GM12878 (cell line): ENCODE measurements around the gene SLC6A17. TPM values are rescaled to one million over a fixed set of nuclear protein-coding genes. Genes with fewer than 3 reads are reported as not detected.

ENCODE experiments used
- ATAC-seq: fragments of 200-7000 bp; cut with Tn5 transposase; 3 replicates; pipeline ENCODE4 v1.9.1; 2020; ENCODE audit warnings: mild to moderate bottlenecking, moderate library complexity
- BruUV-seq: library from RNA; stranded (reverse); fragments of 400-500 nt; replicated peaks from 2 replicates; lab custom pipeline; 2021; lab: Mats Ljungman, UMichigan
- CTCF ChIA-PET: fragments of 300-600 bp; sonication (Branson Sonifier 250); formaldehyde crosslinking; extraction: SDS; loops from one replicate; lab custom pipeline; 2021; ENCODE audit warnings: inconsistent platforms; lab: Yijun Ruan, JAX
- POLR2A ChIA-PET: fragments of 350-600 bp; formaldehyde crosslinking; extraction: SDS; loops from one replicate; lab custom pipeline; 2021; ENCODE audit warnings: inconsistent platforms; lab: Charles Lee
- RAD21 ChIA-PET: fragments of 300-600 bp; sonication (Branson Sonifier 250); formaldehyde crosslinking; loops from one replicate; lab custom pipeline; 2023; ENCODE audit warnings: antibody characterized with exemption; ENCODE audit not compliant: unreplicated experiment; lab: Charles Lee
- SMC1A ChIA-PET: fragments of 300-600 bp; sonication (Branson Sonifier 250); formaldehyde crosslinking; loops from one replicate; lab custom pipeline; 2023; ENCODE audit not compliant: unreplicated experiment, uncharacterized antibody; lab: Charles Lee
- DNase-seq: peaks from one replicate; pipeline ENCODE4 v3.0.0-alpha.2; 2011; ENCODE audit warnings: low read depth, low spot score
- FAIRE-seq: peaks from 3 replicates; lab custom pipeline; 2011; peaks lifted over from hg19 to GRCh38; lab: Jason Lieb, UNC
- H2AFZ ChIP-seq: 2 replicates; pipeline ENCODE4 v1.6.0; 2011; ENCODE audit warnings: low read depth, low read length, control low read depth; ENCODE audit not compliant: control insufficient read depth
- H3K27ac ChIP-seq: 2 replicates; pipeline ENCODE4 v1.5.1; 2011; ENCODE audit warnings: control low read depth; ENCODE audit not compliant: control insufficient read depth, insufficient read depth
- H3K27me3 ChIP-seq, 2 experiments: replicated peaks in 1 of 2; 2 replicates each; pipeline versions ENCODE4 v1.6.0 to v1.6.1; 2011; ENCODE audit warnings: low read length in 1 of 2; ENCODE audit not compliant: control insufficient read depth in 2 of 2, insufficient read depth in 2 of 2
- H3K36me3 ChIP-seq, 2 experiments: 2 replicates each; pipeline ENCODE4 v1.5.1; 2011; ENCODE audit warnings: low read length in 1 of 2; ENCODE audit not compliant: control insufficient read depth in 2 of 2, insufficient read depth in 2 of 2
- H3K4me1 ChIP-seq: 2 replicates; pipeline ENCODE4 v1.6.1; 2011; ENCODE audit warnings: mild to moderate bottlenecking, low read length, moderate library complexity, mixed read lengths; ENCODE audit not compliant: control insufficient read depth, insufficient read depth
- H3K4me2 ChIP-seq: 2 replicates; pipeline ENCODE4 v1.6.0; 2011; ENCODE audit warnings: control low read depth; ENCODE audit not compliant: control insufficient read depth, insufficient read depth
- H3K4me3 ChIP-seq: fragments of 200-600 bp; sonication (generic); 2 replicates; pipeline ENCODE4 v1.5.1; 2016
- H3K79me2 ChIP-seq: 2 replicates; pipeline ENCODE4 v1.6.0; 2011; ENCODE audit warnings: low read length; ENCODE audit not compliant: control insufficient read depth, insufficient read depth
- H3K9ac ChIP-seq: 2 replicates; pipeline ENCODE4 v1.8.0; 2011; ENCODE audit warnings: low read length, control low read depth, mixed read lengths; ENCODE audit not compliant: control insufficient read depth, insufficient read depth
- H3K9me3 ChIP-seq: replicated peaks from 3 replicates; pipeline ENCODE4 v1.5.1; 2011; ENCODE audit warnings: mild to moderate bottlenecking, low read length; ENCODE audit not compliant: control insufficient read depth, insufficient read depth
- H4K20me1 ChIP-seq: 2 replicates; pipeline ENCODE4 v1.6.0; 2011; ENCODE audit not compliant: control insufficient read depth, insufficient read depth
- JUNB ChIP-seq: IDR thresholded peaks from 2 replicates; pipeline ENCODE4 v1.6.1; 2016; ENCODE audit warnings: antibody characterized with exemption, mild to moderate bottlenecking
- KDM1A ChIP-seq: fragments of 200-600 bp; sonication (generic); IDR thresholded peaks from 2 replicates; pipeline ENCODE4 v1.6.1; 2016; ENCODE audit warnings: borderline replicate concordance
- NR2C2 ChIP-seq: IDR thresholded peaks from 2 replicates; pipeline ENCODE4 v1.6.1; 2011; ENCODE audit warnings: borderline replicate concordance, low read depth; ENCODE audit not compliant: control insufficient read depth, insufficient read length
- RAD21 ChIP-seq: IDR thresholded peaks from 2 replicates; pipeline ENCODE4 v1.6.1; 2011; ENCODE audit warnings: mild to moderate bottlenecking, low read depth, low read length, moderate library complexity; ENCODE audit not compliant: insufficient read depth
- SREBF1 ChIP-seq: IDR thresholded peaks from 2 replicates; pipeline ENCODE4 v1.6.1; 2012; ENCODE audit warnings: mild to moderate bottlenecking, low read length
- TCF7 ChIP-seq: IDR thresholded peaks from 2 replicates; pipeline ENCODE4 v1.6.1; 2014; ENCODE audit warnings: antibody characterized with exemption, borderline replicate concordance
- YBX1 ChIP-seq: fragments of 450-650 bp; IDR thresholded peaks from 2 replicates; pipeline ENCODE4 v1.6.1; 2016; ENCODE audit warnings: antibody characterized with exemption
- ZNF24 ChIP-seq: fragments of 450-650 bp; IDR thresholded peaks from 2 replicates; pipeline ENCODE4 v1.6.1; 2017; ENCODE audit warnings: antibody characterized with exemption, mild to moderate bottlenecking
- WGBS: methylation state at CpG from one replicate; pipeline ENCODE4 v1.1.6; 2016; ENCODE audit warnings: low lambda C conversion rate; ENCODE audit not compliant: insufficient replicate concordance, insufficient coverage; ENCODE audit errors: missing lambda C conversion rate; 5-methylcytosine and 5-hydroxymethylcytosine counted together
- in situ Hi-C: fragments of 300-500 bp; cut with MboI; formaldehyde crosslinking; loops from 9 replicates; pipeline ENCODE4 v1.14.3; 2018; ENCODE audit warnings: mixed read lengths
- intact Hi-C: fragments of 100-400 bp; cut with micrococcal nuclease; formaldehyde crosslinking; loops from one replicate; pipeline ENCODE4 v1.14.2; 2022; ENCODE audit not compliant: unreplicated experiment
- polyA plus RNA-seq, 11 experiments: library from polyadenylated mRNA; depleted of rRNA in 4 of 11; unstranded in 6 of 11; stranded (reverse) in 5 of 11; fragments of >200 nt; fragmentation: Nextera tagmentation in 4 of 11; fragmentation: Illumina TruSeq in 1 of 11; extraction: Ambion mirVana in 4 of 11; extraction: Trizol in 1 of 11; gene quantifications; 1 replicate in 1 of 11; 2 replicates in 10 of 11; pipeline versions ENCODE4 v1.2.1 to v1.2.3, GENCODE V29; 2011 to 2016; ENCODE audit warnings: inconsistent platforms in 2 of 11, missing spikeins in 2 of 11, low read depth in 1 of 11
- total RNA-seq, 4 experiments: library from RNA; depleted of rRNA in 3 of 4; stranded (reverse); fragments of >200 nt in 3 of 4; fragmentation: Illumina TruSeq in 1 of 4; extraction: Trizol in 1 of 4; gene quantifications; 2 replicates each; pipeline versions ENCODE4 v1.2.1 to v1.2.3, GENCODE V29; 2013 to 2021
- TF ChIP-seq, protein P1 (sequence below): fragments of 450-650 bp; conservative IDR thresholded peaks from 2 replicates; pipeline ENCODE4 v1.6.1; 2017; ENCODE audit warnings: mild to moderate bottlenecking, moderate library complexity

Gene SLC6A17
- total and polyA plus RNA-seq, 10 of the 15 experiments (the other 5 are each of a cell fraction or from before 2014, with no cell fraction given): not detected

DNA sequence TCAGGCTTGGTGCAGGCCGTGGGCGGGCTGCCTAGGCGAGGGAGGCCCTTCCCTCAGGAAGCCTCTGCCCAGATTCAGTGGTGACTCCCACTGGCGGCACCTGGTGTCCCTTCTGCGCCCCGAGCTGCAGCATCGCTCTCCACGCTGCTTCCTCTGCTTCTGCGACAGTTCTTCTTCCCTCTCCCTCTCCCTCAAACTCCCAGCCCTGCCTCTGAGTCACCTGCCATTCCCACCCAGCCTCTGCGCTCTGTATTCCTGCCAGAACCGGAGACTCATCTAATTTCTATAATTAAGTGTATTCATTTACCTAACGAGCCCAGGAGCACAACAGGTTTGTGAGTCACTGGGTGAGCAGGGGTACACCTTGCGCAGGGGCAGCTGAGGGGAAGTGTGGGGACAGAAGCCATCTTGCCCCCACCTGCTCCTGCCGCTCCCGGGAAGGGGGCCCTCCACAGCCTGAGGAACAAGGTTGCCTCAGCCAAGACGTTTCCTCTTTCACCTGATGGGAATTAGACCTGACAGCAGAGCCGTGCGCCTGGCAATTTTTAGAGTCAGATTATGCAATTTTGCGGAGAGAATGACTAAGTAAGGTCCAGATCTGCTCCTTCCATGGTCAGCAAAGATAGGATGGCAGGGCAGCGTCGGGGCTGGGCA is 79.2 kb downstream of the SLC6A17 start:
- no peaks in the 10 kb centered on the region for H4K20me1 ChIP-seq
- intact Hi-C loops: no loop called here
- H3K36me3 ChIP-seq: no peaks in the 10 kb centered on the region
- H3K27me3 ChIP-seq: no peaks in the 10 kb centered on the region
- no peaks in the 10 kb centered on the region for H3K9me3 ChIP-seq
- 62% methylated on average over 21 of the region's 21 CpGs for WGBS
- DNase-seq (no peak), ATAC-seq (no peak), FAIRE-seq (no peak)
- SMC1A ChIA-PET: no interaction called here
- RAD21 ChIA-PET: interaction anchor here (1.2 kb wide), 1 partner anchor 231 kb away, joined by 3 read pairs; no protein-coding TSS in a partner anchor
- no peak overlapping the region for H3K4me3 ChIP-seq
- POLR2A ChIA-PET: no interaction called here
- in situ Hi-C loops: no loop called here
- BruUV-seq: no TSS peak
- H3K4me2 ChIP-seq: no peak overlapping the region
- CTCF ChIA-PET: interaction anchor here (1.0 kb wide), 1 partner anchor 83 kb away, joined by 3 read pairs; no protein-coding TSS in a partner anchor
- H3K9ac ChIP-seq: no peak overlapping the region
- H2AFZ ChIP-seq: no peak overlapping the region
- no peak for TF ChIP-seq JUNB
- TF ChIP-seq RAD21: no peak
- TF ChIP-seq SREBF1: no peak
- TF ChIP-seq YBX1: no peak
- no peak for TF ChIP-seq NR2C2
- TF ChIP-seq ZNF24: no peak
- TF ChIP-seq KDM1A: no peak
- no peak for TF ChIP-seq TCF7
- TF ChIP-seq, protein P1, sequence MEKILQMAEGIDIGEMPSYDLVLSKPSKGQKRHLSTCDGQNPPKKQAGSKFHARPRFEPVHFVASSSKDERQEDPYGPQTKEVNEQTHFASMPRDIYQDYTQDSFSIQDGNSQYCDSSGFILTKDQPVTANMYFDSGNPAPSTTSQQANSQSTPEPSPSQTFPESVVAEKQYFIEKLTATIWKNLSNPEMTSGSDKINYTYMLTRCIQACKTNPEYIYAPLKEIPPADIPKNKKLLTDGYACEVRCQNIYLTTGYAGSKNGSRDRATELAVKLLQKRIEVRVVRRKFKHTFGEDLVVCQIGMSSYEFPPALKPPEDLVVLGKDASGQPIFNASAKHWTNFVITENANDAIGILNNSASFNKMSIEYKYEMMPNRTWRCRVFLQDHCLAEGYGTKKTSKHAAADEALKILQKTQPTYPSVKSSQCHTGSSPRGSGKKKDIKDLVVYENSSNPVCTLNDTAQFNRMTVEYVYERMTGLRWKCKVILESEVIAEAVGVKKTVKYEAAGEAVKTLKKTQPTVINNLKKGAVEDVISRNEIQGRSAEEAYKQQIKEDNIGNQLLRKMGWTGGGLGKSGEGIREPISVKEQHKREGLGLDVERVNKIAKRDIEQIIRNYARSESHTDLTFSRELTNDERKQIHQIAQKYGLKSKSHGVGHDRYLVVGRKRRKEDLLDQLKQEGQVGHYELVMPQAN: no peak
- H3K79me2 ChIP-seq: no peaks in the 10 kb centered on the region
- no peak overlapping the region for H3K27ac ChIP-seq
- no peaks in the 10 kb centered on the region for H3K4me1 ChIP-seq
